Measurements from ENCODE around the gene PCBD1. TPM values are rescaled to one million over a fixed set of nuclear protein-coding genes. Genes with fewer than 3 reads are reported as not detected.

The PCBD1 gene
- total RNA-seq: 100 to 1,000 TPM in 1 of 2 donors, 10 to 100 TPM in 1; 87.4 to 121 TPM

- Histone ChIP-seq H3K27me3 (replicated peaks; ENCODE audit: insufficient read depth) (no peaks in the 10 kb centered on the region), H3K4me1 (replicated peaks) (no peaks in the 10 kb centered on the region), H3K36me3 (no peaks in the 10 kb centered on the region), H3K27ac (peak within 1 kb of the TSS; percentile 89 to 96), H3K9me3 (no peaks in the 10 kb centered on the region), H3K4me3 (peak within 1 kb of the TSS; percentile 76 to 92)
- intact Hi-C loops (cut with DNase I): no loop called here
- TF ChIP-seq CTCF (IDR thresholded peaks at IDR 0.05) (no peak), POLR2A (IDR thresholded peaks at IDR 0.05) (peak; percentile 56), POLR2AphosphoS5 (IDR thresholded peaks at IDR 0.05) (peak; percentile 49)
- DNase-seq (ENCODE audit: low spot score): peak; percentile 74
- WGBS: 1% methylated on average over 76 of the region's 85 CpGs
These were observed at the start of gene PCBD1 for GRCh38 chr10:70887804-70888800. TSS of gene PCBD1 (minus strand) at chr10:70888565. CDS start at chr10:70888533, 32 bp downstream.

- H3K36me3 ChIP-seq: no peaks in the 10 kb centered on the region
- no peaks in the 10 kb centered on the region for H3K9me3 ChIP-seq
- intact Hi-C loops (cut with DNase I): no loop called here
- H3K27me3 ChIP-seq (replicated peaks; ENCODE audit: insufficient read depth): no peaks in the 10 kb centered on the region
- WGBS: 98% methylated on average over 7 of the region's 7 CpGs
- no peak for TF ChIP-seq POLR2AphosphoS5 (IDR thresholded peaks at IDR 0.05)
- TF ChIP-seq POLR2A (IDR thresholded peaks at IDR 0.05): no peak
- TF ChIP-seq CTCF (IDR thresholded peaks at IDR 0.05): no peak
- H3K27ac ChIP-seq: no peak overlapping the region
- H3K4me3 ChIP-seq: no peak overlapping the region
- DNase-seq (ENCODE audit: low spot score): no peak
- H3K4me1 ChIP-seq (replicated peaks): no peaks in the 10 kb centered on the region
These were observed 49.3 kb upstream of the PCBD1 start for GRCh38 chr10:70937661-70938060.

GRCh38 chr10:70936111-70936510 is 47.7 kb upstream of the PCBD1 start:
- Histone ChIP-seq H3K27me3 (replicated peaks; ENCODE audit: insufficient read depth) (no peaks in the 10 kb centered on the region), H3K9me3 (no peaks in the 10 kb centered on the region), H3K27ac (no peak overlapping the region), H3K4me3 (no peak overlapping the region), H3K4me1 (replicated peaks) (no peaks in the 10 kb centered on the region), H3K36me3 (no peaks in the 10 kb centered on the region)
- TF ChIP-seq POLR2A (IDR thresholded peaks at IDR 0.05): no peak
- TF ChIP-seq POLR2AphosphoS5 (IDR thresholded peaks at IDR 0.05): no peak
- no peak for TF ChIP-seq CTCF (IDR thresholded peaks at IDR 0.05)
- WGBS: 40% methylated on average over 6 of the region's 6 CpGs
- intact Hi-C loops (cut with DNase I): no loop called here
- DNase-seq (ENCODE audit: low spot score): no peak

- WGBS: 87% methylated on average over 10 of the region's 10 CpGs
- no peak for DNase-seq (ENCODE audit: low spot score)
- Histone ChIP-seq H3K27ac (no peak overlapping the region), H3K4me1 (replicated peaks) (no peaks in the 10 kb centered on the region), H3K36me3 (no peaks in the 10 kb centered on the region), H3K9me3 (no peaks in the 10 kb centered on the region), H3K27me3 (replicated peaks; ENCODE audit: insufficient read depth) (no peaks in the 10 kb centered on the region), H3K4me3 (no peak overlapping the region)
- TF ChIP-seq CTCF (IDR thresholded peaks at IDR 0.05) (no peak), POLR2AphosphoS5 (IDR thresholded peaks at IDR 0.05) (no peak), POLR2A (IDR thresholded peaks at IDR 0.05) (no peak)
- intact Hi-C loops (cut with DNase I): no loop called here
These were observed 47.3 kb upstream of the PCBD1 start for GRCh38 chr10:70935631-70936030.
